Caco-2 (cell line): ENCODE results near the gene INAFM2. TPM values are rescaled to one million over a fixed set of nuclear protein-coding genes. Genes with fewer than 3 reads are reported as not detected.

ENCODE experiments used
- BruUV-seq: library from RNA; stranded (reverse); fragments of 400-500 nt; replicated peaks from 2 replicates; lab custom pipeline; 2021; lab: Mats Ljungman, UMichigan
- CTCF ChIA-PET: fragments of 300-600 bp; sonication (Branson Sonifier 250); formaldehyde crosslinking; loops from one replicate; lab custom pipeline; 2022; ENCODE audit warnings: antibody characterized with exemption; lab: Charles Lee
- POLR2A ChIA-PET: fragments of 300-600 bp; sonication (Branson Sonifier 250); formaldehyde crosslinking; loops from one replicate; lab custom pipeline; 2022; ENCODE audit warnings: antibody characterized with exemption; lab: Charles Lee
- DNase-seq, 2 experiments: peaks; one replicate each; pipeline versions ENCODE4 v3.0.0 to v3.0.0-alpha.2; 2020 to 2022
- H3K27me3 ChIP-seq: replicated peaks from 2 replicates; pipeline ENCODE4 v1.6.0; 2011; ENCODE audit warnings: low read length; ENCODE audit not compliant: control insufficient read depth, insufficient read depth
- H3K36me3 ChIP-seq: 2 replicates; pipeline ENCODE4 v1.5.1; 2011; ENCODE audit warnings: low read length; ENCODE audit not compliant: control insufficient read depth, insufficient read depth
- H3K4me1 ChIP-seq: fragments of 250-450 bp; sonication (Bioruptor Pico); 2 replicates; pipeline ENCODE4 v1.5.1; 2020; ENCODE audit warnings: mild to moderate bottlenecking
- H3K4me3 ChIP-seq: 2 replicates; pipeline ENCODE4 v1.5.1; 2011; ENCODE audit warnings: low read depth, mild to moderate bottlenecking, control low read depth, low read length
- H3K9me3 ChIP-seq: fragments of 250-450 bp; sonication (Bioruptor Pico); 2 replicates; pipeline ENCODE4 v1.5.1; 2020; ENCODE audit warnings: mild to moderate bottlenecking, moderate library complexity
- H3K27ac Mint-ChIP-seq: one replicate; pipeline ENCODE4 v1.8.0; 2022; ENCODE audit warnings: mixed read lengths; ENCODE audit not compliant: unreplicated experiment
- H3K27me3 Mint-ChIP-seq: one replicate; pipeline ENCODE4 v1.8.0; 2022; ENCODE audit warnings: mixed read lengths; ENCODE audit not compliant: insufficient read depth, unreplicated experiment
- H3K36me3 Mint-ChIP-seq: one replicate; pipeline ENCODE4 v1.8.0; 2022; ENCODE audit warnings: mild to moderate bottlenecking, mixed read lengths; ENCODE audit not compliant: insufficient read depth, unreplicated experiment
- H3K4me1 Mint-ChIP-seq: one replicate; pipeline ENCODE4 v1.8.0; 2022; ENCODE audit warnings: low read depth, mixed read lengths; ENCODE audit not compliant: unreplicated experiment
- H3K4me3 Mint-ChIP-seq: one replicate; pipeline ENCODE4 v1.8.0; 2022; ENCODE audit warnings: mild to moderate bottlenecking, moderate library complexity, mixed read lengths; ENCODE audit not compliant: unreplicated experiment
- H3K9me3 Mint-ChIP-seq: one replicate; pipeline ENCODE4 v1.8.0; 2022; ENCODE audit warnings: mixed read lengths; ENCODE audit not compliant: unreplicated experiment
- CTCF ChIP-seq, 2 experiments: fragments of 200-600 bp in 1 of 2; IDR thresholded peaks; 1 replicate in 1 of 2; 2 replicates in 1 of 2; pipeline versions ENCODE4 v1.5.1 to v1.8.0; 2011 to 2022; ENCODE audit warnings: antibody characterized with exemption in 1 of 2, control low read depth in 1 of 2, inconsistent platforms in 1 of 2, low read depth in 1 of 2, low read length in 1 of 2, mild to moderate bottlenecking in 1 of 2, moderate library complexity in 1 of 2; ENCODE audit not compliant: insufficient read depth in 1 of 2, severe bottlenecking in 1 of 2, unreplicated experiment in 1 of 2
- intact Hi-C: fragments of 100-400 bp; cut with micrococcal nuclease; formaldehyde crosslinking; loops from one replicate; pipeline ENCODE4 v1.10.0; 2022; ENCODE audit not compliant: unreplicated experiment
- total RNA-seq: library from RNA; stranded (reverse); gene quantifications from 2 replicates; pipeline ENCODE4 v1.2.3, GENCODE V29; 2022

Gene INAFM2
- total RNA-seq, 1 experiment from 2014 or later: 13.4 TPM

GRCh38 chr15:40300771-40301170 is 22.7 kb upstream of the INAFM2 start:
- Mint-ChIP-seq H3K27ac (no peak overlapping the region), H3K36me3 (no peaks in the 10 kb centered on the region), H3K9me3 (no peaks in the 10 kb centered on the region), H3K27me3 (no peaks in the 10 kb centered on the region), H3K4me3 (no peak overlapping the region), H3K4me1 (peaks cover 11% of the 10 kb centered on the region)
- no peak for TF ChIP-seq CTCF (IDR thresholded peaks at IDR 0.05; ENCODE audit: insufficient read depth in 1 of 2, low read depth in 1 of 2, low read length in 1 of 2, severe bottlenecking in 1 of 2, unreplicated experiment in 1 of 2)
- ChIA-PET CTCF (interaction anchor here (1.1 to 1.6 kb wide), 4 partner anchors 9 to 21 kb away, joined by 4 to 11 read pairs (median 5); no protein-coding TSS in a partner anchor), POLR2A (no interaction called here)
- H3K27me3 ChIP-seq: no peaks in the 10 kb centered on the region
- no peaks in the 10 kb centered on the region for H3K36me3 ChIP-seq
- H3K9me3 ChIP-seq: no peaks in the 10 kb centered on the region; the same call in 1 of the 2 replicates
- intact Hi-C loops: no loop called here
- peaks cover 6% of the 10 kb centered on the region for H3K4me1 ChIP-seq
- BruUV-seq: no TSS peak
- no peak overlapping the region for H3K4me3 ChIP-seq
- DNase-seq: no peak

- H3K36me3 Mint-ChIP-seq: no peaks in the 10 kb centered on the region
- DNase-seq: no peak
- no TSS peak for BruUV-seq
- peaks cover 5% of the 10 kb centered on the region for H3K4me1 Mint-ChIP-seq
- ChIA-PET POLR2A (no interaction called here), CTCF (interaction anchor here (0.6 to 1.6 kb wide), 5 partner anchors 8 to 234 kb away, joined by 3 to 11 read pairs (median 4); no protein-coding TSS in a partner anchor)
- H3K9me3 ChIP-seq: no peaks in the 10 kb centered on the region; the same call in 1 of the 2 replicates
- no peaks in the 10 kb centered on the region for H3K36me3 ChIP-seq
- no peak overlapping the region for H3K4me3 Mint-ChIP-seq
- H3K9me3 Mint-ChIP-seq: no peaks in the 10 kb centered on the region
- intact Hi-C loops: no loop called here
- H3K27me3 Mint-ChIP-seq: no peaks in the 10 kb centered on the region
- no peak overlapping the region for H3K4me3 ChIP-seq
- no peaks in the 10 kb centered on the region for H3K27me3 ChIP-seq
- TF ChIP-seq CTCF (IDR thresholded peaks at IDR 0.05; ENCODE audit: insufficient read depth in 1 of 2, low read depth in 1 of 2, low read length in 1 of 2, severe bottlenecking in 1 of 2, unreplicated experiment in 1 of 2): no peak
- no peak overlapping the region for H3K27ac Mint-ChIP-seq
- H3K4me1 ChIP-seq: peaks cover 4% of the 10 kb centered on the region
Observed at GRCh38 chr15:40301467-40302179, 21.9 kb upstream of the INAFM2 start.

- H3K36me3 Mint-ChIP-seq: no peaks in the 10 kb centered on the region
- H3K4me1 ChIP-seq: no peaks in the 10 kb centered on the region
- H3K36me3 ChIP-seq: no peaks in the 10 kb centered on the region
- no peaks in the 10 kb centered on the region for H3K27me3 ChIP-seq
- TF ChIP-seq CTCF (IDR thresholded peaks at IDR 0.05; ENCODE audit: insufficient read depth in 1 of 2, low read depth in 1 of 2, low read length in 1 of 2, severe bottlenecking in 1 of 2, unreplicated experiment in 1 of 2): no peak
- H3K9me3 Mint-ChIP-seq: no peaks in the 10 kb centered on the region
- no peak overlapping the region for H3K4me3 Mint-ChIP-seq
- H3K4me3 ChIP-seq: no peak overlapping the region
- POLR2A ChIA-PET: no interaction called here
- H3K4me1 Mint-ChIP-seq: no peaks in the 10 kb centered on the region
- no peaks in the 10 kb centered on the region; the same call in 1 of the 2 replicates for H3K9me3 ChIP-seq
- no TSS peak for BruUV-seq
- H3K27ac Mint-ChIP-seq: no peak overlapping the region
- intact Hi-C loops: no loop called here
- no peaks in the 10 kb centered on the region for H3K27me3 Mint-ChIP-seq
- no peak for DNase-seq
- CTCF ChIA-PET: interaction anchor here (1.5 to 1.6 kb wide), 3 partner anchors 7 to 18 kb away, joined by 4 to 11 read pairs (median 6); no protein-coding TSS in a partner anchor
Observed at GRCh38 chr15:40302288-40302886, 21.1 kb upstream of the INAFM2 start.
